Thyroid gland (tissue), 4 donors: ENCODE measurements around the gene COL8A1. TPM values are rescaled to one million over a fixed set of nuclear protein-coding genes. Genes with fewer than 3 reads are reported as not detected.

ENCODE experiments used
- DNase-seq, 2 donors: peaks; one replicate each; pipeline ENCODE4 v3.0.0-alpha.2; 2019
- H3K27ac ChIP-seq, 3 donors: fragments of 200-600 bp; sonication (generic); 1 replicate in 2 of 3; 2 replicates in 1 of 3; pipeline ENCODE4 v1.5.1; 2016 to 2019; ENCODE audit warnings: mild to moderate bottlenecking in 1 of 3, moderate library complexity in 1 of 3
- H3K27me3 ChIP-seq: fragments of 200-600 bp; sonication (generic); one replicate; pipeline ENCODE4 v1.5.1; 2019
- H3K36me3 ChIP-seq, 2 donors: fragments of 200-600 bp; sonication (generic); one replicate each; pipeline ENCODE4 v1.5.1; 2016 to 2019
- H3K4me1 ChIP-seq, 2 donors: fragments of 200-600 bp; sonication (generic); one replicate each; pipeline ENCODE4 v1.5.1; 2017 to 2019
- H3K4me3 ChIP-seq, 3 donors: fragments of 200-600 bp; sonication (generic); replicated peaks in 1 of 3; 1 replicate in 2 of 3; 2 replicates in 1 of 3; pipeline ENCODE4 v1.5.1; 2016; ENCODE audit warnings: mild to moderate bottlenecking in 1 of 3
- H3K9me3 ChIP-seq: fragments of 200-600 bp; sonication (generic); one replicate; pipeline ENCODE4 v1.5.1; 2017
- CTCF ChIP-seq, 6 experiments: fragments of 200-600 bp in 3 of 6; fragments of 450-650 bp in 3 of 6; sonication (generic) in 3 of 6; IDR thresholded peaks; one replicate each; pipeline ENCODE4 v1.5.1; 2016 to 2019; ENCODE audit warnings: antibody characterized with exemption in 6 of 6, mild to moderate bottlenecking in 2 of 6, inconsistent platforms in 1 of 6, moderate library complexity in 1 of 6
- POLR2A ChIP-seq, 2 donors: fragments of 450-650 bp; IDR thresholded peaks; one replicate each; pipeline ENCODE4 v1.6.1; 2017; ENCODE audit warnings: antibody characterized with exemption in 2 of 2, mild to moderate bottlenecking in 2 of 2, moderate library complexity in 1 of 2
- WGBS, 2 donors: methylation state at CpG; one replicate each; pipeline ENCODE4 v1.1.5; 2017; 5-methylcytosine and 5-hydroxymethylcytosine counted together
- intact Hi-C: fragments of 100-400 bp; cut with DNase I; formaldehyde crosslinking; loops from one replicate; pipeline ENCODE4 v1.15.1; 2023
- total RNA-seq, 4 donors: library from RNA; depleted of rRNA; stranded (reverse); fragments of >200 nt; gene quantifications; one replicate each; pipeline ENCODE4 v1.2.3, GENCODE V29; 2016

COL8A1 gene
- total RNA-seq, 4 donors from 2014 or later = 65.6 to 156 (median 95.6) TPM

GRCh38 chr3:99625237-99625622 lies 13.2 kb upstream of the COL8A1 start:
- TF ChIP-seq POLR2A (IDR thresholded peaks at IDR 0.05) (no peak), CTCF (IDR thresholded peaks at IDR 0.05) (no peak)
- WGBS, 2 donors = 88 to 100% methylated on average over 2 of the region's 2 CpGs
- no peaks in the 10 kb centered on the region for H3K27me3 ChIP-seq
- intact Hi-C loops = loop anchor here (10.0 kb wide), 1 partner anchor 120 kb away; no protein-coding TSS in a partner anchor
- H3K4me3 ChIP-seq = no peak overlapping the region
- no peaks in the 10 kb centered on the region for H3K36me3 ChIP-seq
- peaks cover 0 to 2% of the 10 kb centered on the region in 2 donors for H3K4me1 ChIP-seq
- no peak overlapping the region for H3K27ac ChIP-seq
- no peak for DNase-seq
- H3K9me3 ChIP-seq = no peaks in the 10 kb centered on the region

GRCh38 chr3:99625643-99626416 lies 12.6 kb upstream of the COL8A1 start:
- H3K4me3 ChIP-seq = no peak overlapping the region
- no peaks in the 10 kb centered on the region for H3K27me3 ChIP-seq
- H3K4me1 ChIP-seq = peaks cover 4 to 8% of the 10 kb centered on the region in 2 donors
- 70 to 81% methylated on average over 4 of the region's 4 CpGs for WGBS, 2 donors
- H3K27ac ChIP-seq = no peak overlapping the region
- intact Hi-C loops = loop anchor here (10.0 kb wide), 1 partner anchor 121 kb away; no protein-coding TSS in a partner anchor
- TF ChIP-seq POLR2A (IDR thresholded peaks at IDR 0.05) (no peak), CTCF (IDR thresholded peaks at IDR 0.05) (no peak)
- no peak for DNase-seq
- H3K9me3 ChIP-seq = no peaks in the 10 kb centered on the region
- H3K36me3 ChIP-seq = no peaks in the 10 kb centered on the region

GRCh38 chr3:99626417-99626788 lies 12.0 kb upstream of the COL8A1 start:
- TF ChIP-seq CTCF (IDR thresholded peaks at IDR 0.05) (no peak), POLR2A (IDR thresholded peaks at IDR 0.05) (no peak)
- H3K9me3 ChIP-seq = no peaks in the 10 kb centered on the region
- H3K27ac ChIP-seq = no peak overlapping the region
- WGBS, 2 donors = 70 to 82% methylated on average over 1 of the region's 1 CpG
- intact Hi-C loops = loop anchor here (10.0 kb wide), 1 partner anchor 122 kb away; no protein-coding TSS in a partner anchor
- H3K36me3 ChIP-seq = no peaks in the 10 kb centered on the region
- H3K27me3 ChIP-seq = no peaks in the 10 kb centered on the region
- H3K4me3 ChIP-seq = no peak overlapping the region
- DNase-seq = no peak
- H3K4me1 ChIP-seq = peaks cover 10 to 13% of the 10 kb centered on the region in 2 donors

- no peak overlapping the region for H3K4me3 ChIP-seq
- intact Hi-C loops = loop anchor here (10.0 kb wide), 1 partner anchor 122 kb away; no protein-coding TSS in a partner anchor
- no peaks in the 10 kb centered on the region for H3K9me3 ChIP-seq
- DNase-seq = no peak
- no peaks in the 10 kb centered on the region for H3K36me3 ChIP-seq
- TF ChIP-seq CTCF (IDR thresholded peaks at IDR 0.05) (no peak), POLR2A (IDR thresholded peaks at IDR 0.05) (no peak)
- no peaks in the 10 kb centered on the region for H3K27me3 ChIP-seq
- no peak overlapping the region for H3K27ac ChIP-seq
- 73 to 74% methylated on average over 4 of the region's 4 CpGs for WGBS, 2 donors
- peaks cover 11 to 13% of the 10 kb centered on the region in 2 donors for H3K4me1 ChIP-seq
Measured at GRCh38 chr3:99627062-99627826, 11.2 kb upstream of the COL8A1 start.

GRCh38 chr3:99630815-99631214 lies 7.6 kb upstream of the COL8A1 start:
- H3K27me3 ChIP-seq = no peaks in the 10 kb centered on the region
- no peak for DNase-seq
- H3K9me3 ChIP-seq = no peaks in the 10 kb centered on the region
- H3K36me3 ChIP-seq = no peaks in the 10 kb centered on the region
- TF ChIP-seq CTCF (IDR thresholded peaks at IDR 0.05) (no peak), POLR2A (IDR thresholded peaks at IDR 0.05) (no peak)
- intact Hi-C loops = no loop called here
- 26 to 30% methylated on average over 1 of the region's 1 CpG for WGBS, 2 donors
- no peak overlapping the region for H3K4me3 ChIP-seq
- H3K27ac ChIP-seq = no peak overlapping the region
- peaks cover 11 to 16% of the 10 kb centered on the region in 2 donors for H3K4me1 ChIP-seq
